Suppressor macrophage (primary cell): ENCODE data around the gene NR5A2.

Experiments used
- DNase-seq, 4 experiments: peaks; one replicate each; pipeline ENCODE4 v3.0.0-alpha.2; 2020 to 2022

The NR5A2 gene

GRCh38 chr1:200036619-200037270, 9.2 kb downstream of the NR5A2 start:
- DNase-seq = peak in 1 of 4 experiments; percentile 4

GRCh38 chr1:200037501-200037900, 10.0 kb downstream of the NR5A2 start:
- DNase-seq = no peak

GRCh38 chr1:200037904-200038303, 10.4 kb downstream of the NR5A2 start:
- DNase-seq = no peak

- DNase-seq = peak in 3 of 4 experiments; percentile 11 to 31 (median 30)
Observed at GRCh38 chr1:200038325-200038980, 10.9 kb downstream of the NR5A2 start.

- peak; percentile 32 to 71 (median 60) for DNase-seq
Observed at GRCh38 chr1:200038981-200039848, 11.7 kb downstream of the NR5A2 start.

GRCh38 chr1:200039849-200040474, 12.5 kb downstream of the NR5A2 start:
- DNase-seq = no peak

- DNase-seq = peak in 1 of 4 experiments; percentile 36
Observed at GRCh38 chr1:200040481-200041138, 13.1 kb downstream of the NR5A2 start.

GRCh38 chr1:200041337-200042118, 14.0 kb downstream of the NR5A2 start:
- peak in 1 of 4 experiments; percentile 4 for DNase-seq

- peak in 1 of 4 experiments; percentile 8 for DNase-seq
Observed at GRCh38 chr1:200042119-200042551, 14.6 kb downstream of the NR5A2 start.

GRCh38 chr1:200042552-200043335, 15.2 kb downstream of the NR5A2 start:
- DNase-seq = peak in 2 of 4 experiments; percentile 33 to 42

- no peak for DNase-seq
Observed at GRCh38 chr1:200043336-200043668, 15.8 kb downstream of the NR5A2 start.

- DNase-seq = no peak
Observed at GRCh38 chr1:200046115-200046514, 18.6 kb downstream of the NR5A2 start.

GRCh38 chr1:200048244-200048643, 20.7 kb downstream of the NR5A2 start:
- no peak for DNase-seq

- no peak for DNase-seq
Observed at GRCh38 chr1:200049810-200050209, 22.3 kb downstream of the NR5A2 start.

GRCh38 chr1:200051620-200052019, 24.1 kb downstream of the NR5A2 start:
- no peak for DNase-seq

GRCh38 chr1:200053091-200053490, 25.6 kb downstream of the NR5A2 start:
- DNase-seq = no peak

- DNase-seq = peak in 2 of 4 experiments; percentile 5 to 21
Observed at GRCh38 chr1:200053646-200054045, 26.1 kb downstream of the NR5A2 start.

- no peak for DNase-seq
Observed at GRCh38 chr1:200058341-200058740, 30.8 kb downstream of the NR5A2 start.

GRCh38 chr1:200062143-200062542, 34.6 kb downstream of the NR5A2 start:
- DNase-seq = no peak

- DNase-seq = peak in 2 of 4 experiments; percentile 10 to 11
Observed at GRCh38 chr1:200072636-200073285, 45.3 kb downstream of the NR5A2 start.
